ENCODE results near the gene ADIPOR2. TPM values are rescaled to one million over a fixed set of nuclear protein-coding genes. Genes with fewer than 3 reads are reported as not detected.

ADIPOR2 gene
- total RNA-seq, 1 experiment from 2014 or later: 84.0 TPM

DNA sequence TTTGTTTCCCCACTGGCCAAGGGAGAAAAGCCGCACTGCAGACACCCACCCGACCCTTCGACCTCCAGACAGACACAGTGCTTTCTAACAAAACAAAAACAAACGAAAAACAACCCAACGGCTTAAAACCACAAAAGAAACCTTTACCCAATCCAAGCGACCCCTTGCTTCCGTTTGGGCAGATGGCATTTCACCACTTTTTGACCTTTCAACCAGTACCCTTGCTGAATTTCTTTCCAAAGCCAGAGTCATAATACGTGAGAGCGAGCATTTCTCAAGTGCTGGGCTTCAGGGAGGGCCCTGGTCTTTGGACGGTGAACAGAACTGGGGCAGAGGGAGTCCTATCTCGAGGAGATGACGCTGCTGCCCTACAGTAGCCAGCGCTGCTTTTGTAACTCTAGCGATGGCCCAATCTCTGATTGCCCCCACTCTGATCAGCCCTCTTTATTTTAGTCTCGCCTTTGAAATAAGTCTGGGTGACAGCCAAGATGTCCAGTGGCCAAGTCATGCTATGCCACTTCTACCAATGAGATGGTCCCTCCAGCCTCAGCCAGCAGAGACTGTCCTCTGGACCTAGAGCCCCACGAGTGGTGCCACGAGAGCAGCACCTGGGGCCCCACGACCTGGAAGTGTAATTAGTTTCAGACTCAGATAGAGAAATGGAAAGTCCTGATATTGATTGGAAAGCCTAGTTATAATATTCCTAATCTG is 21.9 kb upstream of the ADIPOR2 start:
- intact Hi-C loops (cut with micrococcal nuclease; ENCODE audit: unreplicated experiment): no loop called here
- Histone ChIP-seq H3K27ac (ENCODE audit: low read depth, low read length, poor library complexity, severe bottlenecking) (no peak overlapping the region), H3K27me3 (replicated peaks; ENCODE audit: insufficient read depth, low read depth, low read length, poor library complexity) (no peaks in the 10 kb centered on the region), H3K36me3 (ENCODE audit: insufficient read depth, low read length, poor library complexity, severe bottlenecking) (no peaks in the 10 kb centered on the region), H3K4me1 (ENCODE audit: insufficient read depth, low read length, poor library complexity, severe bottlenecking) (no peaks in the 10 kb centered on the region), H3K9me3 (ENCODE audit: low read depth, low read length, poor library complexity, severe bottlenecking) (no peaks in the 10 kb centered on the region), H3K4me3 (ENCODE audit: low read depth, low read length, poor library complexity, severe bottlenecking) (no peak overlapping the region)
- CTCF ChIA-PET: no interaction called here
- BruUV-seq (replicated peaks): no TSS peak
- TF ChIP-seq, protein P1, sequence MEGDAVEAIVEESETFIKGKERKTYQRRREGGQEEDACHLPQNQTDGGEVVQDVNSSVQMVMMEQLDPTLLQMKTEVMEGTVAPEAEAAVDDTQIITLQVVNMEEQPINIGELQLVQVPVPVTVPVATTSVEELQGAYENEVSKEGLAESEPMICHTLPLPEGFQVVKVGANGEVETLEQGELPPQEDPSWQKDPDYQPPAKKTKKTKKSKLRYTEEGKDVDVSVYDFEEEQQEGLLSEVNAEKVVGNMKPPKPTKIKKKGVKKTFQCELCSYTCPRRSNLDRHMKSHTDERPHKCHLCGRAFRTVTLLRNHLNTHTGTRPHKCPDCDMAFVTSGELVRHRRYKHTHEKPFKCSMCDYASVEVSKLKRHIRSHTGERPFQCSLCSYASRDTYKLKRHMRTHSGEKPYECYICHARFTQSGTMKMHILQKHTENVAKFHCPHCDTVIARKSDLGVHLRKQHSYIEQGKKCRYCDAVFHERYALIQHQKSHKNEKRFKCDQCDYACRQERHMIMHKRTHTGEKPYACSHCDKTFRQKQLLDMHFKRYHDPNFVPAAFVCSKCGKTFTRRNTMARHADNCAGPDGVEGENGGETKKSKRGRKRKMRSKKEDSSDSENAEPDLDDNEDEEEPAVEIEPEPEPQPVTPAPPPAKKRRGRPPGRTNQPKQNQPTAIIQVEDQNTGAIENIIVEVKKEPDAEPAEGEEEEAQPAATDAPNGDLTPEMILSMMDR (conservative IDR thresholded peaks at IDR 0.05; ENCODE audit: low read depth, low read length): no peak
- no peak for TF ChIP-seq EZH2 (IDR thresholded peaks at IDR 0.05; ENCODE audit: borderline replicate concordance, low read depth, low read length, poor library complexity, severe bottlenecking)
- no peak for DNase-seq (ENCODE audit: low spot score)
- POLR2A ChIA-PET (ENCODE audit: low non-redundant PET): no interaction called here

DNA sequence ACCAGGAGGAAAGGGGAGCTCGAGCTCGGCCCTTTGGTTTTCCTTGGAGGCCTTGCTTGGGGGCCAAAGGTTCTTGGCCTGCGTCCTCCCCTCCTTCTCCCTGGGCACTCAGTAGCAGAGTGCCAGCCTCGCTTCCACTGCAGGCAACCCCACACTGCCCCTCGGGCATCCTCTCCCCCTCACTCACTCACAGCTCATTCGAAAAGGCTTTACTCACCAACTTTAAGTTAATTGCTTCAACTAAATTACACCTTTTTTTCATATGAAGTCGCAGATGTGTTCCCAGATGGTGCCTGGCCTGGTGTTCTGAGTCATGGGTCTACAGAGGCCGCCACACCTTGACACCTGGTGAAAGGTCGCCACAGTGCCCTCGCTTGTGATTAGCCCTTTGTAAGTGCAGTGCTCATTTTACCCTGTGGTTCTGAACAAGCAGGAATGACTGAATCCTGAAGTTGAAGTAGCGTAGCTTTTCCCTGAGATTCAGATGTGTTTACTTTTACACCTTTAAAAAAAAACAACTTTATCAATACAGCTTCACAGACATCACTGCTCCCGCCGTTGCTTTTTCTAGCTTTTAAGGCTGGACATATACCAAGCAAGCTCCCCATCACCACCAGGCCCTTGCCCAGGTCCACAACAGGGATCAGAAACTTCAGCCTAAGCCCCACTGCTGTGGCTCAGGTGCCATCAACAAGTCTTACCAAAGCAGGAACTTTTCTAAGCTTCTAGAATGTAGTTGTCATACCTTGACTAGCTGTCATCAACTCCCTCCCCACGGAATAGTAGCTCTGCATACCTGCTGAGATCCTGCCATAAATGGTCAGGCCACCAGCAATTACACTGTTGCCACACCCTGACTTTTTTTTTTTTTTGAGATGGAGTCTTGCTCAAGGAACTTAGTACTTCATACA is 20.3 kb upstream of the ADIPOR2 start:
- H3K36me3 ChIP-seq (ENCODE audit: insufficient read depth, low read length, poor library complexity, severe bottlenecking): no peaks in the 10 kb centered on the region
- no TSS peak for BruUV-seq (replicated peaks)
- no peak for DNase-seq (ENCODE audit: low spot score)
- no peak overlapping the region for H3K4me3 ChIP-seq (ENCODE audit: low read depth, low read length, poor library complexity, severe bottlenecking)
- H3K27me3 ChIP-seq (replicated peaks; ENCODE audit: insufficient read depth, low read depth, low read length, poor library complexity): no peaks in the 10 kb centered on the region
- no peak overlapping the region for H3K27ac ChIP-seq (ENCODE audit: low read depth, low read length, poor library complexity, severe bottlenecking)
- ChIA-PET POLR2A (ENCODE audit: low non-redundant PET) (no interaction called here), CTCF (no interaction called here)
- no peaks in the 10 kb centered on the region for H3K9me3 ChIP-seq (ENCODE audit: low read depth, low read length, poor library complexity, severe bottlenecking)
- no peaks in the 10 kb centered on the region for H3K4me1 ChIP-seq (ENCODE audit: insufficient read depth, low read length, poor library complexity, severe bottlenecking)
- TF ChIP-seq, protein P1 (conservative IDR thresholded peaks at IDR 0.05; ENCODE audit: low read depth, low read length): no peak
- no peak for TF ChIP-seq EZH2 (IDR thresholded peaks at IDR 0.05; ENCODE audit: borderline replicate concordance, low read depth, low read length, poor library complexity, severe bottlenecking)
- intact Hi-C loops (cut with micrococcal nuclease; ENCODE audit: unreplicated experiment): no loop called here

DNA sequence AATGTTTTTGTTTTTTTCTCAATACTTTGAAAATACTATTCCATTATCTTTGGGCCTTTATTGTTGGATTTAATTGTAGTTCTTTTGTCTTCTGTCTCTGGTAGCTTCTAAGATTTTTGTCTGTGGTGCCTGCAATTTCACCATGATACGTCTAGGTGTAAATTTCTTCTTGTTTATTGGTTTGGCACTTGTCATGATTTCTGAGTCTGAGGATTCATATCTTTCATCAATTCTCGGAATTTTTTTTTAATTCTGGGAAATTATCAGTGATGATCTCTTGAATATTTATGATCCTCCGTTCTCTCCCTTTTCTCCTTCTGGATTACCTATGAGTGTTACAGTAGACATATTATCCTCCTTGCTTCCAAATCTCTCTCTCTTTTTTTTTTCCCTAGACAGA is 14.8 kb upstream of the ADIPOR2 start:
- TF ChIP-seq EZH2 (IDR thresholded peaks at IDR 0.05; ENCODE audit: borderline replicate concordance, low read depth, low read length, poor library complexity, severe bottlenecking): no peak
- TF ChIP-seq, protein P1 (conservative IDR thresholded peaks at IDR 0.05; ENCODE audit: low read depth, low read length): no peak
- H3K27ac ChIP-seq (ENCODE audit: low read depth, low read length, poor library complexity, severe bottlenecking): no peak overlapping the region
- H3K4me1 ChIP-seq (ENCODE audit: insufficient read depth, low read length, poor library complexity, severe bottlenecking): no peaks in the 10 kb centered on the region
- no peaks in the 10 kb centered on the region for H3K36me3 ChIP-seq (ENCODE audit: insufficient read depth, low read length, poor library complexity, severe bottlenecking)
- no peaks in the 10 kb centered on the region for H3K9me3 ChIP-seq (ENCODE audit: low read depth, low read length, poor library complexity, severe bottlenecking)
- no peak for DNase-seq (ENCODE audit: low spot score)
- no peaks in the 10 kb centered on the region for H3K27me3 ChIP-seq (replicated peaks; ENCODE audit: insufficient read depth, low read depth, low read length, poor library complexity)
- ChIA-PET CTCF (no interaction called here), POLR2A (ENCODE audit: low non-redundant PET) (no interaction called here)
- BruUV-seq (replicated peaks): no TSS peak
- intact Hi-C loops (cut with micrococcal nuclease; ENCODE audit: unreplicated experiment): no loop called here
- H3K4me3 ChIP-seq (ENCODE audit: low read depth, low read length, poor library complexity, severe bottlenecking): no peak overlapping the region

Measured in A673 (cell line).